ENCODE results near the gene AFG1L.
"Not testable (repeated sequence)": the region's sequence is repeated elsewhere in the genome, so short reads cannot be mapped to it uniquely, and the experiment has no call there.

AFG1L gene

GRCh38 chr6:108559884-108560462, 265.1 kb downstream of the AFG1L start:
- peak; percentile 57 for DNase-seq

- DNase-seq, result peak; percentile 64
These were observed 265.8 kb downstream of the AFG1L start, which contains the start of gene FOXO3 for GRCh38 chr6:108560463-108561308. FOXO3 (plus strand) TSS chr6:108560917; CDS start chr6:108561209, 292 bp downstream.

GRCh38 chr6:108561309-108561647, 266.4 kb downstream of the AFG1L start:
- DNase-seq, result not testable (repeated sequence)

- no peak for DNase-seq
These were observed 267.1 kb downstream of the AFG1L start for GRCh38 chr6:108561742-108562502.

- DNase-seq, result no peak
These were observed 267.7 kb downstream of the AFG1L start for GRCh38 chr6:108562503-108562993.

- DNase-seq, result no peak
These were observed 268.4 kb downstream of the AFG1L start for GRCh38 chr6:108563292-108563691.

GRCh38 chr6:108564178-108564577, 269.3 kb downstream of the AFG1L start:
- no peak for DNase-seq

- no peak for DNase-seq
These were observed 270.4 kb downstream of the AFG1L start for GRCh38 chr6:108565091-108565766.

- no peak for DNase-seq
These were observed 271.0 kb downstream of the AFG1L start for GRCh38 chr6:108565893-108566292.

GRCh38 chr6:108566406-108566805, 271.6 kb downstream of the AFG1L start:
- peak; percentile 4 for DNase-seq

- DNase-seq, result no peak
These were observed 273.2 kb downstream of the AFG1L start for GRCh38 chr6:108568101-108568500.

- DNase-seq, result no peak
These were observed 273.9 kb downstream of the AFG1L start for GRCh38 chr6:108568551-108569305.

GRCh38 chr6:108570517-108570916, 275.7 kb downstream of the AFG1L start:
- DNase-seq, result no peak

- DNase-seq, result no peak
These were observed 279.7 kb downstream of the AFG1L start for GRCh38 chr6:108574457-108575141.

Measured in NCI-H1092 treated with DMSO at 0.1 percent for 48 hours (cell line).